GM19351 (cell line): ENCODE data around the gene TMEM161A.

ENCODE experiments used
- ATAC-seq: cut with Tn5 transposase; IDR thresholded peaks from one replicate; pipeline ENCODE4 v1.9.1; 2021; ENCODE audit warnings: mild to moderate bottlenecking, moderate library complexity; ENCODE audit not compliant: unreplicated experiment

Gene TMEM161A

DNA sequence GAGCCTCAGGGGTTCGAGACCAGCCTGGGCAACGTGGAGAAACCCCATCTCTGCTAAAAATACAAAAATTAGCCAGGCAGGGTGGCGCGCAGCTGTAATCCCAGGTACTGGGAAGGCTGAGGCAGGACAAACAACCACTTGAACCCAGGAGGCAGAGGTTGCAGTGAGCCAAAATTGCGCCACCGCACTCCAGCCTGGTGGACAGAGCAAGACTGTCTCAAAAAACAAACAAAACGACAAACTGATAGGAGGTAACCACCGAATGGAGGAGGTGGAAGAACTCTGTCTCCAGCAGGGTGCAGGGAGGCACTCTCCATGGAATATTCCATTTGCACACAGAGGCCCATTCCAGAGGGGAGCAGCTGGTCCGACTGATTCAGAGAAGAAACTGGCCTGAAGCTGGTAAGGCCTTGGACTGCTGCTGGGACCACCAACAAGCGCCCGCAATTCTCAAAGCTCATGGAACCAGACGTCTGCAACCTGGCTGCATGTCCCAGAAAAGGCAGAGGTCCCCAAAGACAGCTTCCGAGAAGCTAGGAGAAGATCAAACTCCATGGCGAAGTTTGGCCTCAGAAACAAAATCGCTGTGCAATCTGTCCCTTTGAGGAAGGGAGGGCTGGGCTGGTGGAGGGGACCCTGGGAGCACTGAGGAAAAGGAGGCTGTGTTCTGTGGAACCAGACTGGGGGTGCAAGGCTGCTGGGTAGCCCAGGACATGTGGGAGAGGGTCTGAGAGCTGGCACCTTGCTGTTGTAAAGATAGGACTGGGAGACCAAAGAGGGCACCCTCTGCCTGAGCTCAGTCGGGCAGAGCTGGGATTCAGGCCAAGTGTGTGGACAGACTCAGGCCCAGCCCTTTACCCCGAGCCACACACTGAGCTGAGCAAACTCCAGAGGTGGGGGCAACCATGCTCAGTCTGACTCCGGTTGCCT is 39.3 kb downstream of the TMEM161A start:
- no peak for ATAC-seq

DNA sequence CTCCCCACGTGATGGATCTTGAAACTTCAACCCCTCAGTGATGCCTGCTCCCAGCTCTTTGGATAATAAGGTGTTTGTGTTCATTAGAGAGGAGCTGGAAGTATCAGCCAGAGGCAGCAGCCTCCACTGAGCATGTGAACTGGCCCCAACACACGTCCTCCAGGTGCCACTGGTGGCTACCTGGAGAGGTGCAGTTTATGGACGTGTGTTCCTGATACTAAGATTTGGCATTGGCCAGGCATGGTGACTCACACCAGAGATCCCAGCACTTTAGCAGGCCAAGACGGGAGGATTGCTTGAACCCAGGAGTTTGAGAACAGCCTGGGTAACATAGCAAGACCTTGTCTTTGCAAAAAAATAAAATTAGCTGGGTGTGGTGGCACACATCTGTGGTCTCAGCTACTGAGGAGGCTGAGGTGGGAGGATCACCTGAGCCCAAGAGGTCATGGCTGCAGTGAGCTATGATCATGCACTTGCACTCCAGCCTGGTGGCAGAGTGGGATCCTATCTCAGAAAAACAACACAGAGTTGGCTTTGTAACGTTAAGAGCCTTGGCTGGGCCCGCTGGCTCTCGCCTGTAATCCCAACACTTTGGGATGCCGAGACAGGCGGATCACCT is 40.1 kb downstream of the TMEM161A start:
- no peak for ATAC-seq

DNA sequence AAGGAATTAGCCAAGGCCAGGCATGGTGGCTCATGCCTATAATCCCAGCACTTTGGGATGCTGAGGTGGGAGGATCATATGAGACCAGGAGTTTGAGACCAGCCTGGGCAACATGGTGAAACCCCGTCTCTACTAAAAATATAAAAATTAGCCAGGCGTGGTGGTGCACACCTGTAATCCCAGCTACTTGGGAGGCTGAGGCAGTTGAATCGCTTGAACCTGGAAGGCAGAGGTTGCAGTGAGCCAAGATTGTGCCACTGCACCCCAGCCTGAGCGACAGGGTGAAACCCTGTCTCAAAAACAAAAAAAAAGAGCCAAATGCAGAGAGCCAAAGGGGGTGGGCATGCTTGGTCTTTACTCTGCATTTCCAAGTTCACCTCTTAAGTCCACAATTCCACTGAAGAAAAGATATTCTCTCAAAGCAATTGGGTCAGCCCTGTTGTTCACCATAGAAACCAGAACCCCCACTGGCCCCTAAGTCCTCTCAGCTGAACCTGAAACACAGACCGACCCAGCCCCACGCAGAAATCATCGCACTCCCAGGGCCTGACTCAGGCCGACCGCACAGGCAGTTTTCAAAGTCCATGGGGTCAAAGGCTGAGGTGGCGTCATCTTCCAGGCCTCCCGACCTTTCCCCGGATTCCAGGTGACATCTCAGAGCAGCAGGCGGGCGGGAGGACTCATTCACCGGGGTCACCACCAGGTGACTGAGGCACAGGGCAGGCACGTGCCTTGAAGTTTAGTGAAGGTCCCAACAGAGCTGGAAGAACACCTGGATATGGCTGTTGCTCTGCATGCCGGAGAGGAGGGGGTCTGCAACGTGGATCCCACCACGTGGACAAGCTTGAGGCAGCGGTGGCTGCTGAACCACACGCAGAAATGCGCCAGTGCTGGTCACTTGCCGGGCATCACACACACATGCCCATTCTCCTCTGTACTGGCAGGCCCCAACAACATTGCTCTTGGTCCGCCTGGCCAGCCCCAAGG is 41.3 kb downstream of the TMEM161A start:
- ATAC-seq = no peak

DNA sequence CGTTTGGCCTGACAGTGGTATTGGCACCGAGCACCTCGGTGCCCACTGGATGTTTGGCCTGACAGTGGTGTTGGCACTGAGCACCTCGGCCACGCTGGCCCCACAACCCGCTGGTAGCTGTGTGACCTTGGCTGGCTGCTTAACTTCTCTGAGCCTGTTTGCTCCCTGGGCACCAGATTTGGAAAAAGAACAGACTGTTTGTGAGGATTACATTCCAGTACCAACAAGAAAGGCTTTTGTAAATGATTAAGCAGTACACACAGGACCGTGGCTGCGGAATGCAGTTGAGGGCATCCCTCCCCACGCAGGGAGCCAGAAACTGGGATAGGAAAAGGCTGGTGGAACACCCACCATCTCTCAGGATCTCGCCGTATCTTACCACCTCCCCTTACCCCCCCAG is 42.6 kb downstream of the TMEM161A start:
- ATAC-seq = no peak

DNA sequence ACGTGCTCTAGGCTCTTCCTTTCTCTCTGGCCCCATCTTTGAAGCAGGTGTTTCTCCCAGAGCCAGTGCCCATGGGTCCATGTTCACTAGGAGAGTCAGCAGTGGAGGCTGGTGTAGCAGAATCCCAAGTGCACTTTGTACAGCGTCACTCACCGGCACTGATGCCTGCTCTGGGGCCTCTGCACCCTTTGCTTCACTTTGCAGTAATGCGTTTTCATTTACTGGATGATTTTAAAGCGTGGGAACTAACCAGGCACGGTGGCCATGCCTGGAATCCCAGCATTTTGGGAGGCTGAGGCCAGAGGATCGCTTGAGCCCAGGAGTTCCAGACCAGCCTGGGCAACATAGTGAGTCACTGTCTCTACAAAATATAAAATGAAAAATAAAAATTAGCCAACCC is 43.8 kb downstream of the TMEM161A start:
- no peak for ATAC-seq

DNA sequence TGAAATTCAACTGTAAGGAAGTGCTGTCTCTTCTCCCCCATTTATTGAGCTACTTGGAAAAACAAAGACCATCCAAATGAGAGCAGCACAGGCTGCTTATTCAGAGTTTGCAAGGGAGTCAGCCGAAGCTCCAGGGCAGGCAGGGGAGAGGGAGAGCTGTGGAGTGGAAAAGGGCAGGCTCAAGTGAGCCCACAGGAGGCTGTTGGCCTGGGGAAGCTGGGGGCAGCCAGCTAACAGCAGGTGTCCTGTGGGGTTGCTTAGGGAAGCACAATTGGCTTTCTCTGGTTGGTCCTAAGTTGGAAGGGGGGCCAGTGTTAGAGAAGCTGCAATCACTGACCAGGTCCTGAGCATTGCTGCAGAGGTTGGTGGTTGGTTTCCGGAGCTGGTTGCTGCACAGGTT is 50.6 kb downstream of the TMEM161A start:
- ATAC-seq = no peak

DNA sequence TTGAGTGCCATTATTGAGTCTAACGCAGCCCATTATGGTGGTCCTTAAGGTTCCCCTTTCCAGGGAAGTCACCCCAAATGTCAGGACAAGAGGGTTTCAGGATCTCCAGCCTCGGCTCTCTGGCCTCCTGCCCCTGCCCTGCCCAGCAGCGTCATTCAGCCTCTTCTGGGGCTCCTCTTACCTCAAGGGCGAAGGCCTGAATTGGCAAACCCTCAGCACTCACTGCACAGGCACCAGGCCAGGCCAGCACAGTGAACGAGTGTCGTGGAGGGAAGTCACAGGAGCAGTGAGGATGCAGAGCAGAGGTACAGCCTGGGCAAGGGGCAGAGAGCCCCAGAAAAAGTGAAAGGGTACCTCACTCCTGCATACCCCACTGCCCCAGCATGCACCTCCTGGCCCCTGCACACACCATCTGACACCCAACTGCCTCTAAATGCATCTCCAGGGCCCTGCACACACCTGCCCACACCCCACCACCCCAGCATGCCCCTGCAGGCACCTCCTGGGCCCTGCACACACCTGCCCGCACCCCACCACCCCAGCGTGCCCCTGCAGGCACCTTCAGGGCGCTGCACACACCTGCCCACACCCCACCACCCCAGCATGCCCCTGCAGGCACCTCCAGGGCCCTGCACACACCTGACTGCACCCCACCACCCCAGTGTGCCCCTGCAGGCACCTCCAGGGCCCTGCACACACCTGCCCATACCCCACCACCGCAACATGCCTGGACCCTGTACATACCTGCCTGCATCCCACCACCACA is 54.7 kb downstream of the TMEM161A start:
- ATAC-seq = no peak

DNA sequence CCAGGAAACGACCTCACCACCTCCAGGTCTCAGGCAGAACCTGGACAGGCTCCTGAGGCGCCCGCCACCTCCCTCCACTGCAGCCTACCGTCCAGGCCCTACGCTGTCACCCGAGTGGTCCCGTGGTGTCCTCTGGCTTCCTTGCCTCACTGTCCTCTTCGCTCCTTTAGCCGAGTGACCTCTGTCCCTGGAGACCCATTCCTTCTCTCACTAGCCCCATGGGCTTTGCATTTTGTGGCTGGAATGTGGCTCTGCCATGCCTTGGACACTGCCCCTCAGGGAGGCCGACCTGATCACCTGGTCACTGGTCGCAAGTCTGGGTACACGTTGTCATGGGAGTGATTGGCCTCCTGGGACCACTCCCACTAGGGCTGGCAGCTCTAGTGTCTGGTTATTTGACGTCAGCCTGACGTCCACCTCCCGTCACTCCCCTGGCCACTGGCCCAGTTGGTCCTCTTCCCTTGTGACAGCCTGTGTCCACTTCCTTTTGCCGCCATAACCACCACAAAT is 56.6 kb downstream of the TMEM161A start:
- ATAC-seq = no peak

DNA sequence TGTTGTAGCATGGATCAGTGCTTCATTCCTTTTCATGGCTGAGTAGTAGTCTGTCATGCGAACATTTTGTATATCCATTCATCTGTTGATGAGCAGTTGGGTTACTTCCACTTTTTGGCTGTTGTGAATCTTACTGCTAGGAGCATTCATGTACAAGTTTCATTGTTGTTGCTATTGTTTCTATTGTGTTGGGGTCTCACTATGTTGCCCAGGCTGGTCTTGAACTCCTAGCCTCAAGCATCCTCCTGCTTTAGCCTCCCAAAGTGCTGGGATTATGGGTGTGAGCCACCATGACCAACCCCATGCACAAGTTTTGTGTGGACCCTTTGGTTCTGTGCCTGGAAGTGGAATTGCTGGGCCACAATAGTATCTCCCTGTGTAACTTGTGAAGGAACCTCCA is 58.7 kb downstream of the TMEM161A start:
- ATAC-seq = no peak

DNA sequence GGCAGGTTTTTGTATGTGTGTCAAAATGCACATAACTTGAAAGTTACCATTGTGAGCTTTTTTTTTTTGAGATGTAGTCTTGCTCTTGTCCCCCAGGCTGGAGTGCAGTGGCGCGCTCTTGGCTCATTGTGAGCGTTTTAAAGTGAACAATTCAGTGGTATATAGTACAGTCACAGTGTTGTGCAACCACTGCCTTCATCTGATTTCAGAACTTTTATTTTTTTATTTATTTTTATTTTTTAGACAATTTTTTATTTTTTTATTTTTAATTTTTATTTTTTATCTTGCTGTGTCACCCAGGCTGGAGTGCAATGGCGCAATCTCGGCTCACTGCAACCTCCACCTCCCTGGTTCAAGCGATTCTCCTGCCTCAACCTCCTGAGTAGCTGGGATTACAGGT is 59.5 kb downstream of the TMEM161A start:
- no peak for ATAC-seq

DNA sequence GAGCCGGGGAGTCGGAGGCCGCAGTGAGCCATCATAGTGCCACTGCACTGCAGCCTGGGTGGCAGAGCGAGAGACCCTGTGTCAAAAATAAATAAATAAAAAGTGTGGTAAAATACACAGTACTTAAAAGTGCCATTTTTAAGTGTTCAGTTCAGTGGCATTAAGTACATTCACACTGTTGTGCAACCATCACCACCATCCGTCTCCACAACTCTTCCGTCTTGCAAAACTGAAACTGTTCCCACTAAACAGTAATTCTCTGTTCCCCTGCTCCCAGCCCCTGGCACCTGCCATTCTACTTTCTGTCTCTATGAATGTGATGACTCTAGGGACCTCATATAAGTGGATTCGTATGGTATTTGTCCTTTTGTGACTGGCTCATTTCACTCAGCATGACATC is 61.2 kb downstream of the TMEM161A start:
- no peak for ATAC-seq

DNA sequence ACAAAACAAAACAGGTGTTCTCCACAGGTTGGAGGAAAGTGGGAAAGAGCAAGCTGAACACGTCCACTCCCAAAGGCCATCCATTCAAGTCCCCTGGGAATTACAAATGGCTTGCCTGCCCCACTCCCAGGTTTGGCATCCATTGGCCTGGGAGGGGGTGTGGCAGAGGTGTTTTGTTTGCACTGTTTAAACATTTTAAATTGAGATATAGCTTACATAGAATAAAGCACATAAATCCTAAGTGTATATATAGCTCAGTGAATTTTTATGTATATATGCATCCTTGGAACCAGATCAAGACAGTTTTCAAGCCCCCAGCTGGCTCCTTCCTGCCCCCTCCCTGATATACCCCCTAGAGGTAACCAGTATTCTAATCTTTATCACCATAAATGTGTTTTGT is 61.8 kb downstream of the TMEM161A start:
- no peak for ATAC-seq

DNA sequence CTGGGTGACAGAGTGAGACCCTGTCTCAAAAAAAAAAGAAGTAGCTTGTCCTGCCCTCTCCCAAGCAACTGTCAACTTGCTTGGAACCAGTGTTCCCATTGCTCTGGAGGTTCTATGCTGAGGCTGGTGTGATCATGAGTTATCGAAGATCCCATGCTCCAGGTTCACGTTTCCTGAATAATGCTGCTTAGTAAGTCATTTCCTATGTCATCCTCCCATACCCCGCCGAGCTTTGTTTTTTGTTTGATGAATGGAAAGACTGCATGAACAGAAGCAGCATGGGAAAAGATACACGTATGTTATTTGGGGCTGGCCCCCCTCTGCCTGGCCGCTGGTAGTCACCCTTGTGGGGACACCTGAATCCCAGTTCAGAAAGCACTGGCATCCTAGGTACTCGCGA is 63.2 kb downstream of the TMEM161A start:
- ATAC-seq = no peak

DNA sequence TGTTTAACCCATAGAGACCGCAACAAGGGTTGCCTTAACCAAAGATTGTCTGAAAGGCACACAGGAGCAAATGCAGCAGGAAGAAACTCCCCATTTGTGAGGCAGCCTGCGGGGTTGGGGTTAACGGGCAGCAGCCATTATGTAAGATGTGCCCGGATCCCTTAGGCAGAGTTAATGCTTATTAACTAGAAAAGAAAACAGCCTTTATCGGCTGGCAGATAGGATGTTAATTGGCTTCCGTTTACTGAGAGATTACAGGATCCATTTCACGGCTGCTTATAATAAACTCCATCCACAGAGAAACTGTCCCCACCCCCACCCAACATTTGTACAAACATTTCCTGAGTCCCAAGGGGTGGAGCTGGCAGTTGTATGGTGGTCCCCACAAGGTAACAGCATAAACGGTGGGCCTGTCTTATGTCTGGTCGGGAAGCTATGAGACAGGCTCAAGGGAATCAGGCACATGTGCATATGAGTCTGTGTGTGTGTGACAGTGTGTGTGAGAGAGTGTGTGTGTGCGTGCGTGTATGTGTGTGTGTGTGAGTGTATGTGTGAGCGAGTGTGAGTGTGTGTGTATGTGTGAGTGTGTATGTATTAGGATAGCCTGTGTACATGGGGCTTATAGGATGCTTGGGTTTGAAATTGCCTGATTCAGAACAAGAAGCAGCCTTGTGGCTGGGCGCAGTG is 63.9 kb downstream of the TMEM161A start:
- no peak for ATAC-seq

DNA sequence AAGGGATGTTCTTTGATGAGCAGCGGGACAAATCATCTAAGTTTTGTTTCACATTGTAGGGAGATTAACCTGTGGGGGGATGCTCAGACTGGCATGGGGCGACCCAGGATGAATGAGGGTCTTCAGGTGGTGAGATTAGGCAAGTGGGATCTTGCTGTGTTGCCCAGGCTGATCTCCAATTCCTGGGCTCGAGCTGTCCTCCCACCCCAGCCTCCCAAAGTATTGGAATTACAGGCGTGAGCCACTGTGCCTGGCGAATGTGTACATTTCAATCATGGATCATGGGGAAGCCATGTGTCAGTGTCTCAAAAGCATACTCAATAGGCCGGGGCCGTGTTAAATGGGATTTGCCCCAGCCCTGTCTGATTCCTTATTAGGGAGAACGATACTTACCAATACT is 66.4 kb downstream of the TMEM161A start:
- ATAC-seq = no peak
